SK-N-SH treated with all-trans-retinoic acid at 6 μM for 48 hours (cell line): ENCODE measurements around the gene SV2B.

Source experiments
- ATAC-seq: fragments of 200-7000 bp; cut with Tn5 transposase; 3 replicates; pipeline ENCODE4 v1.9.1; 2020; ENCODE audit warnings: mild to moderate bottlenecking, moderate library complexity
- ARNTL ChIP-seq: fragments of 450-650 bp; formaldehyde crosslinking; IDR thresholded peaks from 2 replicates; pipeline ENCODE4 v1.5.0; 2020; ENCODE audit warnings: low read depth, mild to moderate bottlenecking, moderate library complexity, borderline replicate concordance
- BACH2 ChIP-seq: fragments of 250-450 bp; sonication (Bioruptor Pico); IDR thresholded peaks from 2 replicates; pipeline ENCODE4 v1.9.0; 2021; ENCODE audit warnings: mild to moderate bottlenecking, borderline replicate concordance
- CSRNP3 ChIP-seq: fragments of 250-450 bp; sonication (Bioruptor Pico); IDR thresholded peaks from 2 replicates; pipeline ENCODE4 v1.5.1; 2021; ENCODE audit warnings: mild to moderate bottlenecking, moderate library complexity
- ESRRG ChIP-seq: fragments of 250-450 bp; sonication (Bioruptor Pico); IDR thresholded peaks from 2 replicates; pipeline ENCODE4 v1.6.1; 2021; ENCODE audit warnings: mild to moderate bottlenecking
- GLIS3 ChIP-seq: fragments of 250-450 bp; sonication (Bioruptor Pico); IDR thresholded peaks from 2 replicates; pipeline ENCODE4 v1.5.0; 2020; ENCODE audit warnings: mild to moderate bottlenecking, moderate library complexity
- ISL1 ChIP-seq: fragments of 250-450 bp; sonication (Bioruptor Pico); IDR thresholded peaks from 2 replicates; pipeline ENCODE4 v2.1.2; 2022; ENCODE audit warnings: mild to moderate bottlenecking, moderate library complexity
- OSR1 ChIP-seq: fragments of 250-450 bp; sonication (Bioruptor Pico); IDR thresholded peaks from 2 replicates; pipeline ENCODE4 v1.8.0; 2022; ENCODE audit warnings: moderate library complexity, mild to moderate bottlenecking, inconsistent platforms
- PATZ1 ChIP-seq: fragments of 250-450 bp; sonication (Bioruptor Pico); IDR thresholded peaks from 2 replicates; pipeline ENCODE4 v1.8.0; 2020; ENCODE audit warnings: mild to moderate bottlenecking, moderate library complexity, borderline replicate concordance
- POU6F1 ChIP-seq: fragments of 250-450 bp; sonication (Bioruptor Pico); IDR thresholded peaks from 2 replicates; pipeline ENCODE4 v1.8.0; 2021; ENCODE audit warnings: low read depth, mild to moderate bottlenecking, moderate library complexity, borderline replicate concordance
- PPARA ChIP-seq: fragments of 250-450 bp; sonication (Bioruptor Pico); IDR thresholded peaks from 2 replicates; pipeline ENCODE4 v1.5.0; 2020; ENCODE audit warnings: mild to moderate bottlenecking, borderline replicate concordance
- RARB ChIP-seq: fragments of 250-450 bp; sonication (Bioruptor Pico); IDR thresholded peaks from 2 replicates; pipeline ENCODE4 v1.8.0; 2021; ENCODE audit warnings: mild to moderate bottlenecking, moderate library complexity
- SNAI2 ChIP-seq: fragments of 250-450 bp; sonication (Bioruptor Pico); IDR thresholded peaks from 2 replicates; pipeline ENCODE4 v1.5.0; 2020; ENCODE audit warnings: mild to moderate bottlenecking, moderate library complexity
- TCF4 ChIP-seq: fragments of 250-450 bp; sonication (Bioruptor Pico); IDR thresholded peaks from 2 replicates; pipeline ENCODE4 v1.8.0; 2021; ENCODE audit warnings: mild to moderate bottlenecking, moderate library complexity, borderline replicate concordance
- TOX ChIP-seq: fragments of 250-450 bp; sonication (Bioruptor Pico); IDR thresholded peaks from 2 replicates; pipeline ENCODE4 v1.8.0; 2021; ENCODE audit warnings: mild to moderate bottlenecking, moderate library complexity, borderline replicate concordance
- TSHZ2 ChIP-seq: fragments of 250-450 bp; sonication (Bioruptor Pico); IDR thresholded peaks from 2 replicates; pipeline ENCODE4 v1.5.0; 2020; ENCODE audit warnings: mild to moderate bottlenecking, moderate library complexity
- ZC3H10 ChIP-seq: fragments of 250-450 bp; sonication (Bioruptor Pico); IDR thresholded peaks from 2 replicates; pipeline ENCODE4 v1.5.1; 2021; ENCODE audit warnings: mild to moderate bottlenecking, moderate library complexity
- ZFP3 ChIP-seq: fragments of 250-450 bp; sonication (Bioruptor Pico); IDR thresholded peaks from 2 replicates; pipeline ENCODE4 v1.5.0; 2020; ENCODE audit warnings: mild to moderate bottlenecking, moderate library complexity
- ZFP30 ChIP-seq: fragments of 450-650 bp; formaldehyde crosslinking; IDR thresholded peaks from 2 replicates; pipeline ENCODE4 v1.5.0; 2022; ENCODE audit warnings: mild to moderate bottlenecking, moderate library complexity
- ZNF565 ChIP-seq: fragments of 450-650 bp; formaldehyde crosslinking; conservative IDR thresholded peaks from 2 replicates; pipeline ENCODE4 v1.5.0; 2020; ENCODE audit warnings: low read depth, mild to moderate bottlenecking, moderate library complexity
- ZNF8 ChIP-seq: fragments of 450-650 bp; formaldehyde crosslinking; IDR thresholded peaks from 2 replicates; pipeline ENCODE4 v1.5.0; 2020; ENCODE audit warnings: mild to moderate bottlenecking, moderate library complexity

Gene SV2B

GRCh38 chr15:91223863-91224262 is 123.8 kb downstream of the SV2B start:
- TF ChIP-seq ISL1 (no peak), GLIS3 (CRISPR knock-in tag) (no peak), SNAI2 (no peak), POU6F1 (CRISPR knock-in tag) (no peak), OSR1 (CRISPR knock-in tag) (no peak), CSRNP3 (no peak), ZNF565 (CRISPR knock-in tag) (no peak), TOX (CRISPR knock-in tag) (no peak), PPARA (CRISPR knock-in tag) (no peak), ZC3H10 (CRISPR knock-in tag) (no peak), RARB (CRISPR knock-in tag) (no peak), BACH2 (CRISPR knock-in tag) (no peak), ESRRG (CRISPR knock-in tag) (no peak), ZFP3 (CRISPR knock-in tag) (no peak), TSHZ2 (CRISPR knock-in tag) (no peak), TCF4 (CRISPR knock-in tag) (no peak), ARNTL (CRISPR knock-in tag) (no peak), PATZ1 (CRISPR knock-in tag) (no peak)
- no peak for ATAC-seq

GRCh38 chr15:91224755-91225380 is 124.8 kb downstream of the SV2B start:
- TF ChIP-seq ZNF8 (CRISPR knock-in tag) (no peak), RARB (CRISPR knock-in tag) (no peak)
- TF ChIP-seq, all 23 proteins: peak for 0
- ATAC-seq = peak; percentile 75

GRCh38 chr15:91225741-91226140 is 125.7 kb downstream of the SV2B start:
- TF ChIP-seq TSHZ2 (CRISPR knock-in tag) = no peak
- no peak for TF ChIP-seq ARNTL (CRISPR knock-in tag)
- TF ChIP-seq ZFP3 (CRISPR knock-in tag) = no peak
- no peak for TF ChIP-seq ZNF565 (CRISPR knock-in tag)
- TF ChIP-seq ESRRG (CRISPR knock-in tag) = no peak
- TF ChIP-seq OSR1 (CRISPR knock-in tag) = no peak
- no peak for TF ChIP-seq POU6F1 (CRISPR knock-in tag)
- no peak for TF ChIP-seq PATZ1 (CRISPR knock-in tag)
- TF ChIP-seq ZFP30 = no peak
- ATAC-seq = no peak
